HepG2 (cell line): Measurements from ENCODE around the gene AFF1. TPM values are rescaled to one million over a fixed set of nuclear protein-coding genes. Genes with fewer than 3 reads are reported as not detected.

Experiments used
- ATAC-seq: fragments of 200-7000 bp; cut with Tn5 transposase; 3 replicates; pipeline ENCODE4 v1.9.1; 2020; ENCODE audit warnings: mild to moderate bottlenecking, moderate library complexity
- BruUV-seq: library from RNA; stranded (reverse); fragments of 400-500 nt; replicated peaks from 2 replicates; lab custom pipeline; 2021; lab: Mats Ljungman, UMichigan
- CTCF ChIA-PET: fragments of 300-600 bp; formaldehyde crosslinking; extraction: SDS; loops from one replicate; lab custom pipeline; 2021; ENCODE audit warnings: low total read pairs, inconsistent platforms, low intra/inter-chr PET ratio; lab: Yijun Ruan, JAX
- POLR2A ChIA-PET: fragments of 350-600 bp; sonication (Branson Sonifier 250); formaldehyde crosslinking; loops from one replicate; lab custom pipeline; 2020; ENCODE audit warnings: antibody characterized with exemption, inconsistent platforms; lab: Yijun Ruan, JAX
- DNase-seq: peaks from one replicate; pipeline ENCODE4 v3.0.0-alpha.2; 2015; ENCODE audit warnings: low spot score
- FAIRE-seq: peaks from 3 replicates; lab custom pipeline; 2011; peaks lifted over from hg19 to GRCh38; lab: Jason Lieb, UNC
- H2AFZ ChIP-seq: one replicate; pipeline ENCODE4 v1.6.1; 2011; ENCODE audit warnings: low read length, inconsistent platforms
- H3K27ac ChIP-seq: fragments of 300-600 bp; 3 replicates; pipeline ENCODE4 v1.8.0; 2011; ENCODE audit warnings: mixed run types, mild to moderate bottlenecking, mixed read lengths, low read length, inconsistent platforms; ENCODE audit not compliant: insufficient read depth; ENCODE audit errors: extremely low read length
- H3K27me3 ChIP-seq, 2 experiments: fragments of 200-600 bp in 1 of 2; 2 replicates in 1 of 2; 3 replicates in 1 of 2; pipeline versions ENCODE4 v1.6.0 to v1.8.0; 2011; ENCODE audit warnings: low read length in 2 of 2, mild to moderate bottlenecking in 2 of 2, moderate library complexity in 2 of 2, inconsistent platforms in 1 of 2; ENCODE audit not compliant: insufficient read depth in 2 of 2, control insufficient read depth in 1 of 2
- H3K36me3 ChIP-seq, 2 experiments: fragments of 200-600 bp in 1 of 2; replicated peaks in 1 of 2; 2 replicates in 1 of 2; 3 replicates in 1 of 2; pipeline versions ENCODE4 v1.5.1 to v1.8.0; 2011; ENCODE audit warnings: low read length in 2 of 2, inconsistent platforms in 1 of 2; ENCODE audit not compliant: insufficient read depth in 2 of 2, control insufficient read depth in 1 of 2
- H3K4me1 ChIP-seq: 2 replicates; pipeline ENCODE4 v1.5.1; 2012; ENCODE audit warnings: low read length, inconsistent platforms; ENCODE audit not compliant: insufficient read depth
- H3K4me2 ChIP-seq: 2 replicates; pipeline ENCODE4 v1.6.0; 2011; ENCODE audit warnings: low read depth, low read length, inconsistent platforms
- H3K4me3 ChIP-seq, 3 experiments: fragments of 200-600 bp in 1 of 3; sonication (generic), shearing (Covaris generic) in 1 of 3; replicated peaks in 1 of 3; 2 replicates each; pipeline ENCODE4 v1.5.1; 2011 to 2016; ENCODE audit warnings: low read length in 3 of 3, inconsistent platforms in 2 of 3, low read depth in 2 of 3, mild to moderate bottlenecking in 2 of 3, control low read depth in 1 of 3, mixed read lengths in 1 of 3; ENCODE audit not compliant: insufficient read depth in 1 of 3
- H3K79me2 ChIP-seq: one replicate; pipeline ENCODE4 v1.6.1; 2011; ENCODE audit warnings: low read length, inconsistent platforms; ENCODE audit not compliant: insufficient read depth
- H3K9ac ChIP-seq: 2 replicates; pipeline ENCODE4 v1.6.0; 2011; ENCODE audit warnings: mild to moderate bottlenecking, low read depth, low read length, inconsistent platforms; ENCODE audit not compliant: insufficient read depth
- H3K9me3 ChIP-seq: 2 replicates; pipeline ENCODE4 v1.5.1; 2012; ENCODE audit warnings: mild to moderate bottlenecking, low read length
- H4K20me1 ChIP-seq: 2 replicates; pipeline ENCODE4 v1.6.0; 2011; ENCODE audit warnings: inconsistent platforms, mild to moderate bottlenecking, low read length, moderate library complexity; ENCODE audit not compliant: insufficient read depth
- AGO2 ChIP-seq: fragments of 200-400 bp; formaldehyde crosslinking; optimal IDR thresholded peaks from 2 replicates; pipeline ENCODE3; 2017; ENCODE audit warnings: mild to moderate bottlenecking, low read depth, low read length, moderate library complexity
- ATM ChIP-seq: fragments of 450-650 bp; IDR thresholded peaks from 2 replicates; pipeline ENCODE4 v1.7.1; 2017; ENCODE audit warnings: mild to moderate bottlenecking, borderline replicate concordance
- BRD4 ChIP-seq: sonication (generic); formaldehyde crosslinking; IDR thresholded peaks from 2 replicates; pipeline ENCODE4 v1.4.0; 2020; ENCODE audit warnings: missing genetic modification reagents
- CENPX ChIP-seq: sonication (generic); formaldehyde crosslinking; IDR thresholded peaks from 2 replicates; pipeline ENCODE4 v1.9.0; 2021; ENCODE audit warnings: mild to moderate bottlenecking, missing genetic modification reagents, moderate library complexity
- CREM ChIP-seq, 2 experiments: sonication (generic) in 1 of 2; formaldehyde crosslinking in 1 of 2; IDR thresholded peaks; 2 replicates each; pipeline versions ENCODE4 v1.4.0 to v1.6.1; 2016 to 2020; ENCODE audit warnings: antibody characterized with exemption in 1 of 2, mild to moderate bottlenecking in 1 of 2, missing genetic modification reagents in 1 of 2
- FOXJ3 ChIP-seq: sonication (generic); formaldehyde crosslinking; IDR thresholded peaks from 2 replicates; pipeline ENCODE4 v1.4.0; 2020; ENCODE audit warnings: missing genetic modification reagents, mild to moderate bottlenecking, borderline replicate concordance
- GABPB1 ChIP-seq: IDR thresholded peaks from 2 replicates; pipeline ENCODE4 v1.6.1; 2016; ENCODE audit warnings: mild to moderate bottlenecking, missing genetic modification reagents, moderate library complexity, missing compliant biosample characterization
- GMEB1 ChIP-seq: sonication (generic); formaldehyde crosslinking; IDR thresholded peaks from 2 replicates; pipeline ENCODE4 v1.5.1; 2020; ENCODE audit warnings: missing genetic modification reagents, mild to moderate bottlenecking, borderline replicate concordance
- JUND ChIP-seq: sonication (generic); formaldehyde crosslinking; IDR thresholded peaks from 2 replicates; pipeline ENCODE4 v1.8.0; 2022; ENCODE audit warnings: mild to moderate bottlenecking, missing genetic modification reagents
- ZNF567 ChIP-seq: sonication (generic); formaldehyde crosslinking; IDR thresholded peaks from 2 replicates; pipeline ENCODE4 v1.8.1; 2023; ENCODE audit warnings: mild to moderate bottlenecking, missing genetic modification reagents, borderline replicate concordance
- ZNF670 ChIP-seq: sonication (generic); formaldehyde crosslinking; IDR thresholded peaks from 2 replicates; pipeline ENCODE4 v1.8.0; 2022; ENCODE audit warnings: mild to moderate bottlenecking, missing genetic modification reagents, borderline replicate concordance
- ZNF777 ChIP-seq: sonication (generic); formaldehyde crosslinking; IDR thresholded peaks from 2 replicates; pipeline ENCODE4 v1.4.0; 2020; ENCODE audit warnings: missing genetic modification reagents
- WGBS: methylation state at CpG from one replicate; pipeline ENCODE4 v1.1.6; 2017; ENCODE audit warnings: low lambda C conversion rate; 5-methylcytosine and 5-hydroxymethylcytosine counted together
- in situ Hi-C: cut with HindIII; loops from 2 replicates; pipeline ENCODE4 v1.10.0; 2017; ENCODE audit warnings: low pct_unique_long_range_greater_than_20kb; ENCODE audit not compliant: extremely low pct_ligation_motif_present
- intact Hi-C: fragments of 100-400 bp; cut with micrococcal nuclease; formaldehyde crosslinking; loops from one replicate; pipeline ENCODE4 v1.10.0; 2022; ENCODE audit not compliant: unreplicated experiment
- polyA plus RNA-seq, 8 experiments: library from polyadenylated mRNA; depleted of rRNA in 3 of 8; stranded (reverse) in 7 of 8; unstranded in 1 of 8; fragments of >200 nt; fragmentation: Illumina TruSeq in 4 of 8; extraction: Trizol in 4 of 8; gene quantifications; 2 replicates each; pipeline versions ENCODE4 v1.2.1 to v1.2.3, GENCODE V29; 2011 to 2016; ENCODE audit warnings: low read depth in 4 of 8, missing spikeins in 1 of 8, mixed read lengths in 1 of 8; ENCODE audit not compliant: insufficient read depth in 1 of 8
- total RNA-seq, 5 experiments: library from RNA; depleted of rRNA; stranded (reverse); fragments of >200 nt; fragmentation: Illumina TruSeq; extraction: Trizol; gene quantifications; 2 replicates each; pipeline ENCODE4 v1.2.3, GENCODE V29; 2016; ENCODE audit warnings: low read depth in 1 of 5
- TF ChIP-seq, protein P1 (sequence below): sonication (generic); formaldehyde crosslinking; IDR thresholded peaks from 2 replicates; pipeline ENCODE4 v1.5.0; 2020; ENCODE audit warnings: missing genetic modification reagents, mild to moderate bottlenecking, borderline replicate concordance

AFF1 gene
- total and polyA plus RNA-seq, 2 of the 13 experiments (the other 11 are each of a cell fraction or from before 2014, with no cell fraction given): 15.5 to 15.9 TPM

GRCh38 chr4:87052615-87053014 is 117.8 kb downstream of the AFF1 start:
- Histone ChIP-seq H3K4me1 (peaks cover 7% of the 10 kb centered on the region), H3K4me2 (no peak overlapping the region), H3K79me2 (peaks cover 3% of the 10 kb centered on the region), H3K9ac (no peak overlapping the region), H3K9me3 (no peaks in the 10 kb centered on the region), H3K27ac (no peak overlapping the region), H3K36me3 (peaks cover 9 to 22% of the 10 kb centered on the region in 2 experiments; a peak in 4 of 5 replicates), H3K27me3 (no peaks in the 10 kb centered on the region), H3K4me3 (no peak overlapping the region), H4K20me1 (no peaks in the 10 kb centered on the region), H2AFZ (no peak overlapping the region)
- TF ChIP-seq ZNF777 (CRISPR knock-in tag) (no peak), CREM (IDR thresholded peaks at IDR 0.05) (no peak), CREM (CRISPR knock-in tag; IDR thresholded peaks at IDR 0.05) (no peak), JUND (CRISPR knock-in tag) (no peak), ZNF567 (CRISPR knock-in tag) (no peak)
- no TSS peak for BruUV-seq
- POLR2A ChIA-PET: no interaction called here
- CTCF ChIA-PET: no interaction called here
- ATAC-seq (no peak), DNase-seq (no peak), FAIRE-seq (no peak)
- WGBS: 96% methylated on average over 4 of the region's 4 CpGs
- in situ Hi-C loops (no loop called here), intact Hi-C loops (no loop called here)

DNA sequence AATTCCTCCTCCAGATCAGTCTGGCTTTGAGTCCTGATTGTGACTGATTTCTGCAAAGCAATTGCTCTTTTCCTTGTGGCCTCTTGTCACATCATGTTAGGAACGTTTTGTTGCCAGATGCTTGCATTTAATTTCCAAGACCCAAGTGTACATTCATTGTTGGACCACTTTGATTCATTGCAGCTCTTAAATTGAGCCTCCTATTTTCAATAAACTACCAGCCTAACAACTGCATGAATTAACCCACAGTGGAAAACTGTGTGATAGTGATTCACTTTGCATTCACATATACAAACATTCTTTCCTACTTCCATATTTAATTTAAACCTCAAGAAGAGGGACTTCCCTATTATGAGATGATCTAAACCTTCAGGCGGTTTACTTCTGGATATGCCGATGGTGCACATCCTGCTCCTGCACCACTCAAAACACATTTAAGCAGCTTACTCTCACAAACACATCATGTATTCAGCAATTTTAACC is 118.4 kb downstream of the AFF1 start:
- no peak overlapping the region for H3K27ac ChIP-seq
- H3K4me3 ChIP-seq: no peak overlapping the region
- H3K4me2 ChIP-seq: no peak overlapping the region
- H4K20me1 ChIP-seq: no peaks in the 10 kb centered on the region
- 98% methylated on average over 3 of the region's 3 CpGs for WGBS
- TF ChIP-seq CENPX (CRISPR knock-in tag): no peak
- TF ChIP-seq FOXJ3 (CRISPR knock-in tag): no peak
- TF ChIP-seq GMEB1 (CRISPR knock-in tag): no peak
- TF ChIP-seq BRD4: no peak
- no peak for TF ChIP-seq GABPB1
- no peak for TF ChIP-seq ATM
- TF ChIP-seq, protein P1, sequence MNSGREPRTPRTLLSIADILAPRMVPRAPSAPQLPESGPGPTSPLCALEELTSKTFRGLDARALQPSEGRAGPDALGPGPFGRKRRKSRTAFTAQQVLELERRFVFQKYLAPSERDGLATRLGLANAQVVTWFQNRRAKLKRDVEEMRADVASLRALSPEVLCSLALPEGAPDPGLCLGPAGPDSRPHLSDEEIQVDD (CRISPR knock-in tag): no peak
- no peak for TF ChIP-seq ZNF670 (CRISPR knock-in tag)
- TF ChIP-seq AGO2: no peak
- TF ChIP-seq, all 625 proteins: peak for 0
- Histone ChIP-seq H3K36me3 (peaks cover 10 to 19% of the 10 kb centered on the region in 2 experiments; a peak in 4 of 5 replicates), H3K79me2 (peaks cover 3% of the 10 kb centered on the region), H3K9me3 (no peaks in the 10 kb centered on the region), H2AFZ (no peak overlapping the region), H3K4me1 (peaks cover 7% of the 10 kb centered on the region), H3K27me3 (no peaks in the 10 kb centered on the region), H3K9ac (no peak overlapping the region)
- no peak for ATAC-seq
- no TSS peak for BruUV-seq
- no peak for FAIRE-seq
- intact Hi-C loops: no loop called here
- POLR2A ChIA-PET: no interaction called here
- in situ Hi-C loops: no loop called here
- DNase-seq: no peak
- CTCF ChIA-PET: no interaction called here
